Endothelial cell of umbilical vein (primary cell): ENCODE results near the gene NCKAP5.

Experiments
- GATA2 ChIP-seq: IDR thresholded peaks from 2 replicates; pipeline ENCODE4 v1.7.0; 2011; ENCODE audit warnings: low read depth, mild to moderate bottlenecking, moderate library complexity, mixed read lengths, low read length; ENCODE audit not compliant: insufficient read length, insufficient read depth
- POLR2A ChIP-seq: IDR thresholded peaks from 2 replicates; pipeline ENCODE4 v1.6.1; 2012; ENCODE audit warnings: low read depth, mild to moderate bottlenecking, control low read depth, low read length
- TF ChIP-seq, protein P1 (sequence below), 2 donors: IDR thresholded peaks; 1 replicate in 1 of 2; 2 replicates in 1 of 2; pipeline ENCODE4 v1.5.1; 2011; ENCODE audit warnings: low read length in 2 of 2, mild to moderate bottlenecking in 2 of 2, moderate library complexity in 2 of 2, control low read depth in 1 of 2, inconsistent platforms in 1 of 2, low read depth in 1 of 2; ENCODE audit not compliant: insufficient read depth in 1 of 2; ENCODE audit errors: extremely low read depth in 1 of 2
- TF ChIP-seq, protein P2 (sequence below): IDR thresholded peaks from 2 replicates; pipeline ENCODE4 v1.6.1; 2011; ENCODE audit not compliant: insufficient read depth, insufficient read length

DNA sequence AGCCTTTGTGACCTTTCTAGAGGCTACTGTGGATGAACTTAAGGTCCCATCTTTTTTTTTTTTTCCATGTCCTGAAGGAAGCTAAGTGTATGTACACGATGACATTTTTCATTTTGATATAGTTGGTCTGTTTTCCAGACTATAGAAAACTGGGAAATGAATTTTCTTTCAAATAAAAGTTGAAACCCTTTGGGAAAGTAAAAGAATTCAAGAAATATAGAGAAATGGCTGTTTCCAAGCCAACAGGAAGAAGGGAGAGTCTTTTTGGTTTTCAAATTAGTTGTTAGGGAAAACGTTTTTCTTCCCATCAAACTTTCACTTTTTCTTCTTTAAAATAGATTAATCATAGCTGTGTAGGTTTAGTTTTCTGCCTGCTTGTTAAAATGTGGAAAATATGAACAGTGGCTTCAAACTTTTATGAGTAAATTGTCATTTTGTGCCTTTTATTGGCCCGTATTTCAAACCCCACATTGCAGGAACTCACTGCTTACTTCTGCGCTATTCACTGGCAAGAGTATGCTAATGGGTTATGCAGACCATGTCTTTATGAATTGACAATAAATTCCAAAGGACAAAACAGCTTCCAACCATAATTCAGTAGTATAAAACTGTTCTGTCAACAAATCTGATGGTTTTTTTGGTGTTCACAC is 870.6 kb downstream of the NCKAP5 start:
- TF ChIP-seq GATA2 (no peak), POLR2A (no peak)
- TF ChIP-seq, protein P1, sequence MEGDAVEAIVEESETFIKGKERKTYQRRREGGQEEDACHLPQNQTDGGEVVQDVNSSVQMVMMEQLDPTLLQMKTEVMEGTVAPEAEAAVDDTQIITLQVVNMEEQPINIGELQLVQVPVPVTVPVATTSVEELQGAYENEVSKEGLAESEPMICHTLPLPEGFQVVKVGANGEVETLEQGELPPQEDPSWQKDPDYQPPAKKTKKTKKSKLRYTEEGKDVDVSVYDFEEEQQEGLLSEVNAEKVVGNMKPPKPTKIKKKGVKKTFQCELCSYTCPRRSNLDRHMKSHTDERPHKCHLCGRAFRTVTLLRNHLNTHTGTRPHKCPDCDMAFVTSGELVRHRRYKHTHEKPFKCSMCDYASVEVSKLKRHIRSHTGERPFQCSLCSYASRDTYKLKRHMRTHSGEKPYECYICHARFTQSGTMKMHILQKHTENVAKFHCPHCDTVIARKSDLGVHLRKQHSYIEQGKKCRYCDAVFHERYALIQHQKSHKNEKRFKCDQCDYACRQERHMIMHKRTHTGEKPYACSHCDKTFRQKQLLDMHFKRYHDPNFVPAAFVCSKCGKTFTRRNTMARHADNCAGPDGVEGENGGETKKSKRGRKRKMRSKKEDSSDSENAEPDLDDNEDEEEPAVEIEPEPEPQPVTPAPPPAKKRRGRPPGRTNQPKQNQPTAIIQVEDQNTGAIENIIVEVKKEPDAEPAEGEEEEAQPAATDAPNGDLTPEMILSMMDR (IDR thresholded peaks at IDR 0.05; ENCODE audit: extremely low read depth in 1 of 2, insufficient read depth in 1 of 2, low read depth in 1 of 2, low read length in 2 of 2), result no peak
- TF ChIP-seq, protein P2, sequence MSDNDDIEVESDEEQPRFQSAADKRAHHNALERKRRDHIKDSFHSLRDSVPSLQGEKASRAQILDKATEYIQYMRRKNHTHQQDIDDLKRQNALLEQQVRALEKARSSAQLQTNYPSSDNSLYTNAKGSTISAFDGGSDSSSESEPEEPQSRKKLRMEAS, result no peak
